HG02943 (cell line): ENCODE measurements around the gene PELI1.
"Not testable (repeated sequence)": the region's sequence is repeated elsewhere in the genome, so short reads cannot be mapped to it uniquely, and the experiment has no call there.

Experiments used
- ATAC-seq: cut with Tn5 transposase; IDR thresholded peaks from one replicate; pipeline ENCODE4 v1.9.1; 2021; ENCODE audit warnings: mild to moderate bottlenecking, low read depth, moderate library complexity; ENCODE audit not compliant: unreplicated experiment

PELI1 gene

DNA sequence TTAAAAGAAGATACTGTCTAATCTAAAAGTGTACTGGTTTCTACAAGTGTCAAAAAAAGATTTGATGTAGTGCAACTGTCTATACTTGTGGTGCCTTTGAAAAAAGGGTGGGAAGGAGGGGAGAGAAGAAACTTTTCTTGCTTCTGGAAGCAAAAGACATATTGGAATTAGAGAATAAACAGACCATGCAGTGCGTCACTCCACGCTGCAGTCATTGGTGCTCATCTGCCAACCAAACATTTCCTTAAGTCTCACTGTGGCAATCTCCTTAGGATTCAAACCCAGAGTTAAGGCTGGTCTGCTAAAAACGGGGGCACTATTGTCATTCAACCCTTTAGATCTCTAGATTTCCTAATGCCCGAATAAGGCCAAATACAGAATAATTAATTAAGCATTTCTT is 50.9 kb downstream of the PELI1 start:
- no peak for ATAC-seq

DNA sequence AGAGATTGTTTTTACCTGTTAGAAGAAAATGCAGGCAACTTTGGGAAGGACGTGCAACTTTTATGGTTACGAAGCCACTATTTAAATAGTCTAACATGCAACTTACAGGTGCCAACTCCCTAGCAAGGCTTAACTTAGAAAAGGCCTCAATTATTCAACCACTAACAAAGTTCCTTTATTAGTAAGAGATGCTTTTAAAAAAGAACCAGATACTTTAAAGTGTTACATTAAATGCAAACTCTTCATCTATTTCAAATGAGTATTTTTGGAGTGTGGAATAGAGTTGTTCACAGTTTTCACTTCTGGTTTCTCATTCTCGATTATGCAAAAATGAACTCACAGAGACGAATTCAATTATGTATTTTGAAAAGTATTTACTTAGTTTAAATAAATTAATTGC is 51.7 kb downstream of the PELI1 start:
- no peak for ATAC-seq

DNA sequence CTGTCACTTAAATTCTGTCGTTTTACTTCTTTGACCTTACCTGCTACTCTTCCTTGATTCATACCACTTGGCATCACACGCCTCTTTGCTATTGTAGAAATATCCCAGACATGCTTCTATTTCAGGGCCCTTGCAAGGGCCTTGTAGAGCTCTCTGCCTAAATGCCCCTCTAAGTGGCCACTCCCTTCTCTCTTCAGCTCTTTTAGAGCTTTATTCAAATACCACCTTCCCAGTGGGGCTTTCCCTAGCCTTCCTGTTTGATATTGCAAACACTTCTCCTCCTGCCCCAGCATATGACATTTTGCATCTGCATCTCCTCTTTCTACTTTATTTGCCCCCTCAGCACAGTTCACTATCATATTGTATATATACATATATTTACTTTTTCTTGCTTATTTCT is 54.0 kb downstream of the PELI1 start:
- no peak for ATAC-seq

DNA sequence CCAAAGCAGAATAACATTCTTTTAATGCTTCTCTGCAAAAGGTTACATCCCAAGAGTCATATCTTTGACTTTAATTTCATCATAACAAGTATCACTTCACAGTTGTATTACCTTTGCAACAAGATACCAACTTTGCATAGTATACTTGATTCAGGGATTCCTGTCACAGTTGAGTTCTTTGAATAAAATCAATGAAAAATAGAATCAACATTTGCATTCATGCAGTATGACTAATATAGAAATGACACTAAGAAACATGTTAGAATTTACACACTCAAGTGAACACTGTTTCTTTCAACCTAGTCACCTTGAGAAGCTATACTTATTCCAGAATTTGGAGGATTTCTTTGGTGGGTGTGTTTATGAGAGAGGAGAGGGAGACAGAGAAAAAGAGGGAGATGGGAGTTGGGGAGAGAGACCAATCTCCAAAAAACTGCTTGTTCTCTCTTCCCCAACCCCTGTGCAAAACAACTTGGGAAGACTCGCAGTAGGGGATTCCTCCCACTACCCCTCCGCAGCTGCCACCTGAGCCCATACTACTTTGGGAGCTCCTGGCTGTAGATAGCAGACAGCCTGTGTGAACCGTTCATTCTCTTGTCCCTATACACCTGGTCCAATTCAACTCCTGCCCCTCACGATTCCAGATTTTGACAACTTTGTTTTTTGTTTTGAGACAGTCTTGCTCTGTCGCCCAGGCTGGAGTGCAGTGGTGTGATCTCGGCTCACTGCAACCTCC is 57.7 kb downstream of the PELI1 start:
- no peak for ATAC-seq

DNA sequence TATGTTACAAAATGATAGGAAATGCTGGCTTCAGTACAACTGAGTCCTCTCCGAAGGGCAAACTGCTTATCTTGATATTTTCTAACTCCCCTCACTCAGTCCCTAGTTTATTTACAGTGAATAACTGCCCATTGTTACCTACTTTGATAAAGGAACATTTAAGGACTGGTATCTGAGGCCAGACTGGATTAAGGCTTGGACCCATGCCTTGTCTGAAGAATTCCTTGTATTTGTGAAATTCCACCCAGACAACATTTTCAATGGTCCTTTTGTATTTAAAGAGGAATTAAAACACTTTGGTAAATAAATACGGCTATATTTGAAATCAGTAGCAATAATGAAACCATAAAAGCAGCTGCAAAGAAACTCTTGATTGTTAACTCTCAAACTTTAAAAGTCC is 58.3 kb downstream of the PELI1 start:
- no peak for ATAC-seq

DNA sequence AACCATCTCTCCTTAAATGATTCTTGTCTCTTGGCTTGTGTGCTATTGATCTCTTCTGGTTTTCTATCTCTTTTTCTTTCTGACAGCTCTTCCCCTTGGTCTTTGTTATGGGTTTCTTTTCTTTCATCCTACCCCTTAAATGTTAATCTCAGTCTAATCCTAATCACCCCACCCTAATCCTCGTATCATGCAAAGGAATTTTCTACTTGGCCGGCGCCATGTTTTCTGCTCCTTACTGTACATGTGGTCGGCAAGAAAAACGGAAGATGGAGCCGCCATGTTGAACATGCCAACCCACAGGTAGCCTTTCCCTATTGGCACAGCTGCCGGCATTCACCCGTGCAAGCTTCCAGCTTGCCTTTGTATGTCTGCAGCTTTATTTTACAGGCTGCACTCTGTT is 63.2 kb downstream of the PELI1 start:
- no peak for ATAC-seq

DNA sequence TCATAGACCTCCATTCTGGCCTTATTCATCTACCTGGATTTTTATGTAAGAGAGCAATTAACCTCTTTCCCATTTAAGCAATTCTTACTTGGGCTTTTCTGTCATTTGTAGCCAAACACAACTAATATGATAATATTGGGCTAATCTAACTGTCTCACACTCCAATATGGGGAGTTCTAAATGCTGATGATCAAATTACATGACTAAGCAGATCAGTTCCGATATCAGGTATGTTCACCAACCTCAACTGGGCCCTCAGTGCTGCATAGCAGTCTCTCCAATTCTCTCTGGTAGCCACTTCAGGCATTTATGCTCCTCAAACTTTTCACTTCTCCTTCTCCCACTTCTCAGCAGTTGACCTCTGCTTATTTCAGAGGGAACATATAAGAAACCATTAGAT is 64.0 kb downstream of the PELI1 start:
- ATAC-seq: no peak

DNA sequence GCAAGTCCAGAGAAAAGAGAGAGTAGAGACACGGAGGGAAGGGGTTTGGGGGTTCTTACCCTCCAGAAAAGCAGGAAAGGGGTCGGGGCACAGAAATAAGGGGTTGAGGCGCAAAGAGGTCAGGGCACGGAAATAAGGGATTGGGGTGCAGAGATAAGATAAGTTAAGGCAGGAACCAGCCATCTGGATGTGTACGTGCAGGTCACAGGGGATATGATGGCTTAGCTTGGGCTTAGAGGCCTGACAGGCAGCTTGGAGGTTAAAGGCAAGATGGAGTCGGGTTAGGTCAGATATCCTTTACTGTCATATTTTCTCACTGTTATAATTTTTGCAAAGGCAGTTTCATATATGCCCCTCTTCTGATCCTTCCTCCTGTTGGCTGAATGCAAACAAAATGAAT is 64.5 kb downstream of the PELI1 start:
- not testable (repeated sequence) for ATAC-seq

DNA sequence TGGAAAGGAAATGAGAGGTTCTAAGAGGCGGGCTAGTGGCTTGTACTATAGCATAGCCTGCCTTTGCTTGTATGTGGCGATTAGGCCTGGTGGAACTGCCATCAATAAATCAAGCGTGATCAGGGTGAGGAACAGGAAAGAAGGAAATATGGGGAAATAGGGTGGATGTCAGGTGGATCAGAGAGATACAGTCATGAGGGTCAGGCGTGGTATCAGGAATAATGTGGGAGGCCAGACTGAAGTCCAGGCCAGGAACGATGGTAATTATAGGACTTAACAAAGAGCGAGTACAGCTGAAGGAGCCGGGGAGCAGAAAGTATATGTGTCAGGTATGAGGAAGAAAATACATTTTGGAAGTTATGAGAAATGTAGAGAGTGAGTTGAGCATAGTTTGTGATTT is 67.4 kb downstream of the PELI1 start:
- not testable (repeated sequence) for ATAC-seq

DNA sequence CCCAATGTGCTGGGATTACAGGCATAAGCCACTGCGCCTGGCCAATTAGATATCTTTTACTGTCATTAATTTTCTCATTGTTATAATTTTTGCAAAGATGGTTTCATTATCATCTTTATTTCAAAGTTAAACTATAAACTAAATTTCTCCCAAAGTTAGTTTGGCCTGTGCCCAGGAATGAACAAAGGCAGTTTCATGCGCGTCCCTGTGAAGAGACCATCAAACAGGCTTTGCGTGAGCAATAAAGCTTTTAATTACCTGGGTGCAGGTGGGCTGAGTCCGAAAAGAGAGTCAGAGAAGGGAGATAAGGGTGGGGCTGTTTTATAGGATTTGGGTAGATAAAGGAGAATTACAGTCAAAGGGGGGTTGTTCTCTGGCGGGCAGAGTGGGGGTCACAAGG is 69.6 kb downstream of the PELI1 start:
- ATAC-seq: not testable (repeated sequence)

DNA sequence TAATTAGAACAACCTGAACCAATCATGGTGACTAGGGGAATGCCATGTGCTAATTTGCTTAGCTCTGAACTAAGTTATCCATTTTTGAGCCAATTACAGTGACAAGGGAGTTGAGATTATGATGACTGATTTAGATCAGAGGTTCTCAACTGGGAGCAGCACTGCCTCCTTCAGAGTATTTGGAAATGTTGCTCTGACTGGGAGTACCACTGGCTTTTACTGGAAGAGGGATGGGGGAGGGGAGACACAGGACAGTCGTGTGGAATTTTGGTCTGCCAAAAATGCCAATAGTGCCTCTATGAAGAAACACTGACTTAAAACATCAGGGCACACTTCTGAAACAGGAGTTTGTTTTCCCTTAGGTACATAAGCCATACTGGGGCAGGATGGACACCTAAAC is 76.9 kb downstream of the PELI1 start:
- ATAC-seq: no peak

DNA sequence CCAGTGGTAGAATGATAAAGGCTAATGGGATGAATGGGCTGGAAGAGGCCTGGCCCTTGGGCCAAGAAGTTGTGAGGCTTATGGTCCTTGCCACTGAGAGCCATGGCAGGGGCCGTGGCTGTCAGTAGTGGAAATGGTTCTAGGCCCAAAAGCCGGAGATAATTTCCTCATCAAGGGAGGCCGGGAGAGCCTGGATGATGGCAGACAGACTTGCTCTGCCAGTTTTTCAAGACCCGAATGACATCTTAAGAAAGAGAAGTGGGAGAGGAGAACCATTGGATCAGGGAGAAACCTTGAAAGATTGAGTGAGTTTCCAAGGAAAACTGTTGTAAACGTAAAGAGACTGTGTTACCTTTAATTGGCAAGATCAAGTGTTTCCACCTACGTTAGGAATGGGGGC is 78.7 kb downstream of the PELI1 start:
- ATAC-seq: no peak

DNA sequence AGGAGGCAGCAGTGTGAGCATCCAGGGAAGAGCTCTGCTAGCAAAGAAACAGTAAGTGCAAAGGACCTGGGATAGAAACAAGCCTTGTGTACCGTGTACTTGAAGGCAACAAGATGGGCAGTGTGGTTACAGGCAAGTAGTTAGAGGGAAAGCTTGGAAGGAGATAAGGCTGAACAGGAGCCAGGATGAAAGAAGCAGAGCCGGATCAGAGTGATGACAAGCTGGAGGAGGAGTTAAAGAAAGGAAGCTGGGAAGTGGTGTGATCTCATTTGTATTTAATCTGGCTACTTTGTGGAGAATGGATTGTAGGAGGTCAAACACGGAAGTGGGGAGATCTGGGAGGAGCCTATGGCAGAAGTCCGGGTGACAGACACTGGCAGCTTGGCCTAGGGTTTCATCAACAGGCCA is 80.3 kb downstream of the PELI1 start:
- no peak for ATAC-seq

DNA sequence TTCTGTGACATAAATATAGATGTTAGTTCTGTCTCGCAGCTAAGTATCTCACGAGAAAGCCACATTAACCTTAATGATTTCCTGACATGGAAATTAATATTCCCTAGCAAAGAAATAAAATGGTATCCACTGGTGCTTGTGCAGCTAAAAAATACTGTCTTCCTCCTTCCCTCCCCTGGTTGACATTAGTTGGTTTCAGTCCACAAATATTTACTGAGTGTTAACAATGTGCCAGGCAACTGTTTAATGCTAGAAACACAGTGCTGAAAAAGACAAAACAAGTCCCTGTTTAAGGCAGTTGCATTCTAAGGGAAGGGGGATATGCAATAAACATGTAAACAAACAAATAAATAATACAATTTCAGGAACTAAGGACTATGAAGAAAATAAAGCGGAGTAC is 80.8 kb downstream of the PELI1 start:
- ATAC-seq: no peak

DNA sequence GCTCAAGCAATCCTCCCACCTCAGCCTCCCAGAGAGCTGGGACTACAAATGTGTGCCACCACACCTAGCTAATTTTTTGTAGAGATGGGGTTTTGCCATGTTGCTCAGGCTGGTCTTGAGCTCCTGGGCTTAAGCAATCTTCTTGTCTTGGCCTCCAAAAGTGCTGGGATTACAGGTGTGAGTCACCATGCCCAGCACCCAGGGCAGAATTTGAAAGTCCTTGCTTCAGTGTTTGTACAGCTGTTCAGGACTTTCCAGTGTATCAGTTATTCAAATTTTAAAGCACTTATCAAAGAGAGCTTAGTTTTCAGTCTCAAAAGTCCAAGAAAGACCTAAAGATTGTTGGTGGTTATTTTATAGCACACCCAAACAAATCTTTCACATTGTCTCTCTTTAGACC is 81.4 kb downstream of the PELI1 start:
- peak; percentile 53 for ATAC-seq

DNA sequence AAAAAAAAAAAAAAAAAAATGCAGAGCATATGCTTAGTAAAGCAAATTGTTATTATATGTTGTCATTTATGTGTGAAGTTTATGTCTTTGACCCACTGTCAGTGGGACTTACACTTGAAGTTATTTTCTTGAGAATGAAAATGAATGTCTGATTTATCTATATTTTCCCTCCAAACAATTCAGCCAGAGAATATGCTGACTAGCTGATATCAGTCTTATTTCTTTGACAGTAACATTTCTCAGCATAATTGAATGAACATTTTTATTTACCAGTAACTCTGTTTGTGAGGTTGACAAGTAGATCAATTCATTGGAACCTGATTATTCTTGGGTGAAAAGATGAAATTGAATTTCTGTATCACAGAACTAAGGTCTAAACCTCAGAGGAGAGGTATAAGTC is 85.0 kb downstream of the PELI1 start:
- ATAC-seq: no peak

DNA sequence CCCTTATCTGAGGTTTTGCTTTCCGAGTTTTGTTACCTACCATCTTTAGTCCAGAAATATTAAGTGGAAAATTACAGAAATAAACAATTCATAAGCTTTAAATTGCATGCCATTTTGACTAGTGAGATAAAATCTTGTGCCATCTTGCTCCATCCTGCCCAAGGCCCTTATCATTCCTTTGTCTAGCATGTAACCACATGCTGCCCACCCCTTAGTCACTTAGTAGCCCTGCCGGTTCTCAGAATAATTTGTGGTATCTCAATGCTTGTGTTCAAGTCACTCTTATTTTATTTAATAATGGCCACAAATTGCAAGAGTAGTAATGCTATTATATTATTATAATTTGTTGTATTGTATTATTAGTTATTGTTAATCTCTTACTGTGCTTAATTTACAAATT is 88.2 kb downstream of the PELI1 start:
- ATAC-seq: no peak

DNA sequence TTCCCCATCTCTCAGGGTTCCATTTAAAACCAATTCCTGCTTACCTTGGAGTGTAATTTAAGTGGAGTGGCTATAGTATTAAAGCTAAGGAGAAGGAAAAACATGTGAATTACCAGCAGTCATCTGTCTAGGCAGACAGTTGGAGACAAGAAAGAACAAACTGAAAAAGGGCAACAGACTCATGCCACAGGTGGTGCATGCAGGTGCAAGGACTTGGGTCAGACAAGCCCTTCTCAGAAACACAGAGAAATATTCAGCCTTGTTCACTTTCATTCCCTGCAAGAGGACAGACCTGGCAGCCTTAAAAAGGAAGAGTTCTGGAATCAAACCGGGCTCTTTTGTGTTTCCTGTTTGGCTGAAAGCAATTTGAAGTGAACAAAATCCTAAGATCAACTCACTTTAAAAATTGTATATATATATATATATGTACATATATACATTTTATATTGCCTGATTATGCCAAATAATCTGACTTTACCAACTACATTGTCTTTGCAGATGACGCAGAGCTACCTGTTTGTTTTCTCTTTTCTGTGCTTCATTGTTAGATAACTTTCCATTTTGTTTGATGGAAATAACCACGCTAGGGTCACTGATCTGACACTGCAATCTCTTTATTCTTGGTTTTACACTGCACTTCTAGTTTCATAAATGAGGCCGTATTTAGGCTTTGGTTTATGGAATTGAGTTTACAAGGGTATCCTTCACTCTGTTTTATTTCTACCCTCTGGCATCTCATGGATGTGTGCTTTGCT is 89.9 kb downstream of the PELI1 start:
- ATAC-seq: no peak

DNA sequence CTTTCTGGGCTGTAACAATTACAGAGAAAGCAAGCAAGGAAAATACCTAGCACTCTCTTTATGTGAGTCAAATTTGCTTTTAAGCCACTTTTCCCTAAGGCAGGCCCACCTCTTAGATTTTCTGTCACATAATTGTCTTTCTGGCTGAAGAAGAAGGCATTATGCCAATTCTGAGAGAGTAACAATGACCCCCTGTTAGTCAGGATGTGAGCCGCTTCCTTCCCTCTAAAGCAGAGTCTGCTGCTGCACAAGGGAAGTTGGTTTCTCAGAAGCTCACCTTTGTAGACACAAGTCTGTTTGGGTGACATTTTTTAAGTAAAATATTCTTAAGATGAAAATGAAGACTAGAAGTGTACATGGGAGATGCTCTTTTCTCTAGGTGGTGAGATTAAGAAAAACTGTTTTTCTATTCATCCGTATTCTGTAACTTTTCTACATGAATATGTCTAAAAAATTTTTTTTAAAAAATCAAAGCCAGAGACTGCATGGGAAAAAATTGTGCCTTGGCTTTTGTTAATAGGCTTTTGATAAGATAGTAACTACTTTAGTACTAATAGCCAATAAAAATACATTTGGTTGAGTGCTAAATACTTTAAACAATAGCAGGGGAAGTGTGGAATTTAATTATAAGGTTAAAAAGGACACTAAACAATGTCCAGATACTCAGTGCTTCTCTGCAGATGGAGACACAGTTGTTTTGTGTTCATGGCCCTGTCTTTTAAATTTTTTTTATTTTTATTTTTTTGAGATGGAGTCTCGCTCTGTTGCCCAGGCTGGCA is 91.6 kb downstream of the PELI1 start:
- no peak for ATAC-seq

DNA sequence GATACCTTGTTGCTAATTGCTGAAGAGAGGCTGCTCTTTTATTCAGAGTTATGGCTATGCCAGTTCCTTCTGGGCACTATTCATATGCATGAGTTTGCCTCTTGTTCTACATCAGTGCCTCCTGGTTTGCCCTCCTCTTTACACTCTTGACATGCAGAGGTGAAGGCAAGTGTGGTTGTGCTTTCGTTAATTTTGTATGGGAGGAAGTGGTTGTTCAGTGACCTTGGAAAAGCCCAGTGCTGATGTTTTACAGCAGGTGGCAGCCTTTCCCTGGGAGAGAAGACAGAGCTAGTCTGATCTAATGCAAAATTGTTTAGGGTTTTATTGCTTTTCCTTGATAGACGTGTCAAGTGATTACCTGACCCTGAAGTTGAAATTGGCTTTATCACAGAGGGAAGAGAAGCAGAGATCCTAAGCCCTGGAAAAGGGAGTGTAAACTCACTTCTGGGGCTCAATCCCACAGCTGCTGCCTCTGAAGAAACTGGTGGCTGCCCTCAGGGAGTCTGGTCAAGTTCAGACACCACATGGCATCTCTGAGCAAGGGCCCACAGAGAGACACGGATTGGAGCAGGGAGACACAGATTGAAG is 94.5 kb downstream of the PELI1 start:
- peak; percentile 67 for ATAC-seq

DNA sequence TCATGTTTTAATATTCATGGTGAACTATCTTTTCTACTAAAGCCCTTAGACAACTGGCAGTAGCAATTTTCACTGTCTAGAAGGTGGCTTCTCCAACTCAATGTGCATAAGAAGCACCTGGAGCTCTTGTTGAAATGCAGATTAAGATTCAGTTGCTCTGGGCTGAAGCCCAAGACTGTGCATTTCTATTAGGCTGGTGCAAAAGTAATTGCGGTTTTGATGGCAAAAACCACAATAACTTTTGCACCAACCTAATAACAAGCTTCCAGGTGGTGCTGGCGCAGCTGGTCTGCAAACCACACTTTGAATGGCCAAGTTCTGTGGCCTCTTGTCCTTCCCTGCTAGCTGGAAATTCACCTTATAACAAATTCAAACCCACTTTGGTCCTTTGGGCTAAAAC is 98.3 kb downstream of the PELI1 start:
- no peak for ATAC-seq
